ENCODE measurements around the gene PBOV1.

The PBOV1 gene

GRCh38 chr6:138188278-138188941 is 29.9 kb downstream of the PBOV1 start:
- Histone ChIP-seq H3K27me3 (ENCODE audit: control insufficient read depth, insufficient read depth, low read length) (no peaks in the 10 kb centered on the region), H3K4me1 (ENCODE audit: control insufficient read depth, insufficient read depth, low read length) (peaks cover 9% of the 10 kb centered on the region; the same call in 1 of the 2 replicates), H3K9me3 (ENCODE audit: control insufficient read depth, insufficient read depth, low read length) (no peaks in the 10 kb centered on the region), H3K36me3 (ENCODE audit: control insufficient read depth, insufficient read depth, low read length) (no peaks in the 10 kb centered on the region), H3K4me3 (ENCODE audit: low read length) (no peak overlapping the region), H3K27ac (ENCODE audit: low read length) (no peak overlapping the region)
- WGBS (ENCODE audit: insufficient coverage, insufficient read length) = no CpG with 5 or more reads among the region's 5 CpGs
- no peak for DNase-seq (ENCODE audit: low read depth, low spot score)

GRCh38 chr6:138187156-138187555 is 31.1 kb downstream of the PBOV1 start:
- no peak overlapping the region for H3K4me3 ChIP-seq (ENCODE audit: low read length)
- no peak overlapping the region for H3K27ac ChIP-seq (ENCODE audit: low read length)
- peaks cover 9% of the 10 kb centered on the region; the same call in 1 of the 2 replicates for H3K4me1 ChIP-seq (ENCODE audit: control insufficient read depth, insufficient read depth, low read length)
- H3K36me3 ChIP-seq (ENCODE audit: control insufficient read depth, insufficient read depth, low read length) = no peaks in the 10 kb centered on the region
- DNase-seq (ENCODE audit: low read depth, low spot score) = no peak
- no peaks in the 10 kb centered on the region for H3K9me3 ChIP-seq (ENCODE audit: control insufficient read depth, insufficient read depth, low read length)
- H3K27me3 ChIP-seq (ENCODE audit: control insufficient read depth, insufficient read depth, low read length) = no peaks in the 10 kb centered on the region
- WGBS (ENCODE audit: insufficient coverage, insufficient read length) = no CpG with 5 or more reads among the region's 4 CpGs

GRCh38 chr6:138184230-138184629 is 34.1 kb downstream of the PBOV1 start:
- no peaks in the 10 kb centered on the region for H3K9me3 ChIP-seq (ENCODE audit: control insufficient read depth, insufficient read depth, low read length)
- DNase-seq (ENCODE audit: low read depth, low spot score) = no peak
- WGBS (ENCODE audit: insufficient coverage, insufficient read length) = no CpG with 5 or more reads among the region's 3 CpGs
- no peak overlapping the region for H3K4me3 ChIP-seq (ENCODE audit: low read length)
- H3K27ac ChIP-seq (ENCODE audit: low read length) = no peak overlapping the region
- H3K36me3 ChIP-seq (ENCODE audit: control insufficient read depth, insufficient read depth, low read length) = no peaks in the 10 kb centered on the region
- peaks cover 9% of the 10 kb centered on the region; the same call in 1 of the 2 replicates for H3K4me1 ChIP-seq (ENCODE audit: control insufficient read depth, insufficient read depth, low read length)
- H3K27me3 ChIP-seq (ENCODE audit: control insufficient read depth, insufficient read depth, low read length) = no peaks in the 10 kb centered on the region

GRCh38 chr6:138183790-138184134 is 34.5 kb downstream of the PBOV1 start:
- peaks cover 9% of the 10 kb centered on the region; the same call in 1 of the 2 replicates for H3K4me1 ChIP-seq (ENCODE audit: control insufficient read depth, insufficient read depth, low read length)
- no peaks in the 10 kb centered on the region for H3K36me3 ChIP-seq (ENCODE audit: control insufficient read depth, insufficient read depth, low read length)
- H3K4me3 ChIP-seq (ENCODE audit: low read length) = no peak overlapping the region
- H3K27me3 ChIP-seq (ENCODE audit: control insufficient read depth, insufficient read depth, low read length) = no peaks in the 10 kb centered on the region
- no peak overlapping the region for H3K27ac ChIP-seq (ENCODE audit: low read length)
- WGBS (ENCODE audit: insufficient coverage, insufficient read length) = no CpG with 5 or more reads among the region's 4 CpGs
- H3K9me3 ChIP-seq (ENCODE audit: control insufficient read depth, insufficient read depth, low read length) = no peaks in the 10 kb centered on the region
- no peak for DNase-seq (ENCODE audit: low read depth, low spot score)

GRCh38 chr6:138182939-138183789 is 35.1 kb downstream of the PBOV1 start:
- H3K27ac ChIP-seq (ENCODE audit: low read length) = peak overlapping the region; percentile 16
- no peak for DNase-seq (ENCODE audit: low read depth, low spot score)
- no CpG with 5 or more reads among the region's 8 CpGs for WGBS (ENCODE audit: insufficient coverage, insufficient read length)
- no peak overlapping the region for H3K4me3 ChIP-seq (ENCODE audit: low read length)
- H3K27me3 ChIP-seq (ENCODE audit: control insufficient read depth, insufficient read depth, low read length) = no peaks in the 10 kb centered on the region
- H3K36me3 ChIP-seq (ENCODE audit: control insufficient read depth, insufficient read depth, low read length) = no peaks in the 10 kb centered on the region
- no peaks in the 10 kb centered on the region; the same call in 1 of the 2 replicates for H3K9me3 ChIP-seq (ENCODE audit: control insufficient read depth, insufficient read depth, low read length)
- H3K4me1 ChIP-seq (ENCODE audit: control insufficient read depth, insufficient read depth, low read length) = peaks cover 9% of the 10 kb centered on the region; the same call in 1 of the 2 replicates

- H3K4me1 ChIP-seq (ENCODE audit: control insufficient read depth, insufficient read depth, low read length) = no peaks in the 10 kb centered on the region
- H3K9me3 ChIP-seq (ENCODE audit: control insufficient read depth, insufficient read depth, low read length) = no peaks in the 10 kb centered on the region; the same call in 1 of the 2 replicates
- no peaks in the 10 kb centered on the region for H3K27me3 ChIP-seq (ENCODE audit: control insufficient read depth, insufficient read depth, low read length)
- no CpG with 5 or more reads among the region's 2 CpGs for WGBS (ENCODE audit: insufficient coverage, insufficient read length)
- no peak for DNase-seq (ENCODE audit: low read depth, low spot score)
- H3K4me3 ChIP-seq (ENCODE audit: low read length) = no peak overlapping the region
- no peak overlapping the region for H3K27ac ChIP-seq (ENCODE audit: low read length)
- no peaks in the 10 kb centered on the region for H3K36me3 ChIP-seq (ENCODE audit: control insufficient read depth, insufficient read depth, low read length)
Observed at GRCh38 chr6:138176652-138177232, 41.5 kb downstream of the PBOV1 start.

- DNase-seq (ENCODE audit: low read depth, low spot score) = no peak
- no peak overlapping the region for H3K27ac ChIP-seq (ENCODE audit: low read length)
- WGBS (ENCODE audit: insufficient coverage, insufficient read length) = no CpG with 5 or more reads among the region's 2 CpGs
- no peak overlapping the region for H3K4me3 ChIP-seq (ENCODE audit: low read length)
- no peaks in the 10 kb centered on the region for H3K36me3 ChIP-seq (ENCODE audit: control insufficient read depth, insufficient read depth, low read length)
- H3K9me3 ChIP-seq (ENCODE audit: control insufficient read depth, insufficient read depth, low read length) = no peaks in the 10 kb centered on the region; the same call in 1 of the 2 replicates
- H3K4me1 ChIP-seq (ENCODE audit: control insufficient read depth, insufficient read depth, low read length) = no peaks in the 10 kb centered on the region
- no peaks in the 10 kb centered on the region for H3K27me3 ChIP-seq (ENCODE audit: control insufficient read depth, insufficient read depth, low read length)
Observed at GRCh38 chr6:138175596-138175995, 42.7 kb downstream of the PBOV1 start.
